AG09309 (cell line): ENCODE measurements around the gene CD52.

Experiments used
- DNase-seq: peaks from one replicate; pipeline ENCODE4 v3.0.0-alpha.2; 2010; ENCODE audit warnings: low read depth
- H3K4me3 ChIP-seq: 2 replicates; pipeline ENCODE4 v1.5.1; 2011; ENCODE audit warnings: mild to moderate bottlenecking, low read depth, low read length, moderate library complexity; ENCODE audit not compliant: control insufficient read depth
- CTCF ChIP-seq: IDR thresholded peaks from 2 replicates; pipeline ENCODE4 v1.5.1; 2011; ENCODE audit warnings: mild to moderate bottlenecking, low read depth, low read length, inconsistent platforms; ENCODE audit not compliant: insufficient read depth, control insufficient read depth; ENCODE audit errors: missing control alignments

CD52 gene

GRCh38 chr1:26317612-26318337, at the start of gene CD52:
CD52 (plus strand) TSS chr1:26317958; CDS start chr1:26318018, 60 bp downstream.
- no peak within 1 kb of the TSS for H3K4me3 ChIP-seq
- TF ChIP-seq CTCF: no peak
- no peak for DNase-seq

GRCh38 chr1:26268290-26269197, 49.2 kb upstream of the CD52 start:
- DNase-seq: no peak
- no peak overlapping the region for H3K4me3 ChIP-seq
- TF ChIP-seq CTCF: no peak

- no peak overlapping the region for H3K4me3 ChIP-seq
- DNase-seq: no peak
- no peak for TF ChIP-seq CTCF
These were observed 48.6 kb upstream of the CD52 start for GRCh38 chr1:26269198-26269550.

GRCh38 chr1:26274801-26275425, 42.8 kb upstream of the CD52 start:
- H3K4me3 ChIP-seq: no peak overlapping the region
- no peak for DNase-seq
- TF ChIP-seq CTCF: no peak

- no peak overlapping the region for H3K4me3 ChIP-seq
- DNase-seq: peak; percentile 96
- TF ChIP-seq CTCF: peak; percentile 82
These were observed 42.0 kb upstream of the CD52 start for GRCh38 chr1:26275580-26276431.

- TF ChIP-seq CTCF: no peak
- H3K4me3 ChIP-seq: no peak overlapping the region
- DNase-seq: no peak
These were observed 41.3 kb upstream of the CD52 start for GRCh38 chr1:26276432-26276838.
